GM21786 (cell line): ENCODE measurements around the gene TBC1D7.

Experiments used
- ATAC-seq: cut with Tn5 transposase; IDR thresholded peaks from one replicate; pipeline ENCODE4 v1.9.1; 2021; ENCODE audit not compliant: unreplicated experiment

TBC1D7 gene

DNA sequence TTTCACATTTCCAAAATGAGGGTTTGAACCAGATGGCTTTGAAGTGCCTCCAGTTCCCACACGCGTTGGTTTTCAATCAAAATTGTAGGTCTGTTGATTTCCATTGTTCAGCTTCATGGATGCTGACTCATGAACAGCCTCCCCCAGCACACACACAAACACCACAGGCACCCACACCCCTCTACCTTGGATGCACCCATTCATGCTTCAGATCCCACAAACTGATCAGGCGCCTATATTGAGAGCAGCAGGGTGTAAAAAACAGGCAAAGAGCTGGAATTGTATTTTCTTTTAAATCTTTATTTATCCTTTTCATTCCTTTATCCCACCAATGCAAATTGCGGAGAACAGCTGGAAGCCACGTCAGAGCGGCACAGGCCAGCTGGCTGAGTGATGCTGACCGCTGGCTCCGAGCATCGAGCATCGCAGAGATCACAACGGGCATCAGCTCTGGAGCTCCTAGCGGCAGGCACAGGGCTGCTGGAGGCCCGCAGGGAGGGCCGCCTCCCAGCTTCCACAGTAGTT, 29.3 kb upstream of the TBC1D7 start:
- ATAC-seq = no peak

GRCh38 chr6:13355999-13356785, 27.9 kb upstream of the TBC1D7 start:
- ATAC-seq = peak; percentile 89

DNA sequence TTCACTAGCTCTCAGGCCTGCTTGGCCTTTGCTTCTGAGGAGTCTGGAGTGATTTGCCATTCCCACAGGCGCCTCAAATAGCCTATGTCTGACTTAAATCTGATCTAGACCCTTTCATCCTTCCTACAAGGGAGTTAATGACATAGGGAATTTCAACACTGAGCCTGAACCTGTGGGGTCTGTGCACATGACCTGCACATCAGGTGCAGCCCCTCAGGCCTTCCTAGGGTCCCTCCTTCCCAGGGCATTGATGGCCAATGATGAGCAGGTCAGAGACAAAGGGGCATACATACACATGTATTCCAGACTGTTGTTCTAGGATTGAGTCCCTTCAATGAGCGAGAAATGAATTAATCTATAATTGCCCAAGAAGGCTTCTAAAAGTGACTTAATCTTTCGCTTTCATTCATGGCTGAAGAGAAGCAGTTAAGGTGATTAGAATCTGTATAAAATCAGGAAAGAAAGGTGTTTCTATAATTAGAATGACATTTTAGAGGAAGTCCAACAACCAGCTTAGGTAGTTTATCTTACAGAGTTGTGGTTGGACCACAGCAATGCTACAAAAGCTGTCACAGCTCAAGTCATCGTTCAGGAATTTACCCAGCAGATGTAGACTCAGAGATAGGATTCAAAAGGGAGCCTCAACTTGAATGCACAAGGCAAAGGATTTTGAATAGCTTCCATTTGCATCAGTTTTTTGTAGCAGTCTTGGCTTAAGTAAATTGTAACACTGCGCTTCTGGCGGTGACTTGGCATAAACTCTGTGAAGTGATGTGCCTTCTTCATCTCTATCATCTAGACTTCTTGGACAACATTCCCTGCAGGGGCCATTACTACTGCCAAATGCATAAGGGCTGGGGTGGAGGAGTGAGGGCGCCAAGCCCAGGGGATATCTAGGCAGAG, 27.0 kb upstream of the TBC1D7 start:
- peak; percentile 40 for ATAC-seq

DNA sequence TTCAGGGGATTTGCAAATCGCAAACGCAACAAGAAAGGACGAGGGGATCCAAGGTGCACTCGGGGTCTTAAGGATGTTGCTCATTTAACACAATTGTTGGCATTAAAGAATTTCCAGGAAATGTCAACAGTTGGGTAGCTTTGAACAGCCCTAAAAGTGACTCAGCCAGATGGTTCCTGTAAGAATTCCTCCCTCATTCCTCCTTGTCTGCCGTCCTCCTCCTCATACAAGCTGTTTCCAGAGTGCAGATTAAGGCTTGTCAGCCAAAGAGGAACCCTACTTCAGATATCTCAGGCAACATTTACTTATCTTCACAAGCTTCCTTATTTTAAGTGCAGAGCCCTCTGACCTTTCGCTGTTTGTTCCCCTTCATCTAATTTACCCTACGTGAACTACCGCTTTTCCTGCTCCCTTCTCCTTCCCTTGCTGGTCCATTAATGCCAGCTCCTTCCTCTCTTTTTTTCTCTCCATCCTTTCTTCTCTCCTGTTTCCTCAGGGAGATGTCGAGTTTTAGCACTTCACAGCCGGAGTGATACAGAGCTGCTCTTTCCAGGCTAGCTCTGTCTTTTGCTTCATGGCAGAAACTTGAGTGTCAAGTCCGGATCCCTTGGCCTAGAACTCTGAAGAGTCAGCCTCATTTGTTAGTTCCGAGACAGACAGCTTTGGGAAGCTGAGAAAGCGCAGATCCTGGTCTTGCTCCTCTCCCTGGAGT, 26.1 kb upstream of the TBC1D7 start:
- ATAC-seq = no peak

DNA sequence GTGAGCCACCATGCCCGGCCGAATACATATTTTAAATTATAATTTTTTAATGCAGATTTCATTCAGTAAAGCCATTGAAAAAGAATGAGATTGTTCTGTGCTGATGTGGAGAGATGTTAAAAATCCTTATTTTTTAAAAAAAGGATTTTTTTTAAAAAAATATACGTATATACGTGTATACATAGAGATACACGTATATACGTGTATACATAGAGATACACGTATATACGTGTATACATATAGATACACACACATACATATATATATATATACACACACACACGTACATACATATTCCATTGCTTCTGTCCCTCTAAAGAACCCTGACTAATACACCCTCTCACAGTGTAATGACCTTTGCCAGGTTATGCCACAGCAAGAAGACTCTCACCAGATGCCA, 23.8 kb upstream of the TBC1D7 start:
- ATAC-seq = no peak

- no peak for ATAC-seq
These were observed 22.9 kb upstream of the TBC1D7 start for GRCh38 chr6:13351271-13351670.

DNA sequence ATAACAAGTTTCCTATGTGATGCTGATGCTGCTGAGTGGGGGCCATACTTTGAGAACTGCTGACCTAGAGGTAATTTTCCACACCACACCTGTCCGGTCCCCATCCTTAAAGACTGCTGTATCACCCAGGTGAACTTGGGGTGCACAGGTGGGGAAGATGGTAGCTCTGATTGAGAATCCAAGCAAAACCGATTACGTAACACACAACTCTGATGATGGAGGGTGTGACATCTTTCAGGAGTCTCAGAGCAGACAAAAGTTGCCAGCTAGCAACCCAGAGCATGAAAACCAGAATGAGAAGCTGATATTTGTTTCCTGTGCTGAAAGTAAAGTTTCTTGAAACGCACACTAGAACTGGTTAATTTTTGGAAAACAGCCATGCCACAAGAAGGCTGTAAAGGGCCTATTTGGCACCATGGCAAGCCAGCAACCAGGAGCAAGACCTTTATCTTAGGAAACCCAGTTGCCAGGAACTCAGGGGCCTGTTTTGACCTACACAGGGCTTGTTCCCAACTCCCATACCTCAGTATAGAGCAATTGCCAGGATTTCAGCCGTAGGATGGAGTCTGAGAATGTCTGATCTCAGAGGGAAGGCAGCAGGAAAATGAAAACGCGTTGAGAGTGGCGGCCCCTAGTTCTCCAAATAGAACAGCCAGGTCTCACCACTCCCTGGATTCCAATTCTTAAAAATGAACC, 21.6 kb upstream of the TBC1D7 start:
- no peak for ATAC-seq

DNA sequence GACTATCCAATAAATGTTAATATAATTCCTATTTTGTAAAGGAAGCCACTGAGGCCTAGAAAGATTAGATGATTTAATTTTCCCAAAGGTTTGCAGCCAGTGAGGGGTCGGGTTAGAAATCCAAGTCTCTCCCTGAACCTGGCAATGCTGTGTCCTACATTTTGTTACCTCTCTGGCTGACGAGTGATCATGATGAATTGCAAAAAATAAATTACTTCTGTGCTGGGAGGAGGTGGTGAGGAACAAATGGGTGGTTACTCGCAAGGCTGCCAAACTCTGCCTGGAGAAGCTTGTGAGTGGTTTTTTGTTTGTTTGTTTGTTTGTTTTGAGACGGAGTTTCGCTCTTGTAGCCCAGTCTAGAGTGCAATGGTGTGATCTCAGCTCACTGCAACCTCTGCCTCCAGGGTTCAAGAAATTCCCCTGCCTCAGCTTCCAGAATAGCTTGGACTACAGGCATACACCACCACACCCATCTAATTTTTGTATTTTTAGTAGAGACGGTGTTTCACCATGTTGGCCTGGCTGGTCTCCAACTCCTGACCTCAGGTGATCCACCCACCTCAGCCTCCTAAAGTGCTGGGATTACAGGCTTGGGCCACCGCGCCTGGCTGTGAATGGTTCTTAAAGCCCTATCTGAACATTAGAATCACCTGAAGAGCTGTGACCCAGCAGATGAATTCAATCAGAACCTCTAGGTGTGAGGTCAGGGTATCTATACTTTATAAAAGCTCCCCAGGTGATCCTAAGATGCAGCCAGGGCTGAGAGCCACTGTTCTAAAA, 20.2 kb upstream of the TBC1D7 start:
- ATAC-seq = no peak

DNA sequence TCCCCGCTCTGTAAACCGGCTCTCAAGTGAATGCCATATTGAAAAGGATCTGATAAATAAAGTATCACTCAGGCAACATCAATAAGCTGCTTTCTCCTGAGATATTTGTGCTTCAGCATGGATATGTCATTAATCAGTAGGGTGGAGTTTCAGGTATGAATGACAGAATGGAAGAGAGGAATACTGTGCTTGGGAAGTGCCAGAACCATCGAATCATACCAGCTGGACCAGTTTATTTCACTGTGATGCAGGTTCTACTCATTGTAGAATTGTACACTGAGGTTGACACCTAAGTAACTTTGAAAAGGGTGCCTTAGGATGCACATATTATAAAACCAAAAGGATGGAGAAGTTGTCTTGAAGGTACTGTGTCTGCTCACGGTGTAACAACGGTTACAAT, 17.9 kb upstream of the TBC1D7 start:
- ATAC-seq = no peak

DNA sequence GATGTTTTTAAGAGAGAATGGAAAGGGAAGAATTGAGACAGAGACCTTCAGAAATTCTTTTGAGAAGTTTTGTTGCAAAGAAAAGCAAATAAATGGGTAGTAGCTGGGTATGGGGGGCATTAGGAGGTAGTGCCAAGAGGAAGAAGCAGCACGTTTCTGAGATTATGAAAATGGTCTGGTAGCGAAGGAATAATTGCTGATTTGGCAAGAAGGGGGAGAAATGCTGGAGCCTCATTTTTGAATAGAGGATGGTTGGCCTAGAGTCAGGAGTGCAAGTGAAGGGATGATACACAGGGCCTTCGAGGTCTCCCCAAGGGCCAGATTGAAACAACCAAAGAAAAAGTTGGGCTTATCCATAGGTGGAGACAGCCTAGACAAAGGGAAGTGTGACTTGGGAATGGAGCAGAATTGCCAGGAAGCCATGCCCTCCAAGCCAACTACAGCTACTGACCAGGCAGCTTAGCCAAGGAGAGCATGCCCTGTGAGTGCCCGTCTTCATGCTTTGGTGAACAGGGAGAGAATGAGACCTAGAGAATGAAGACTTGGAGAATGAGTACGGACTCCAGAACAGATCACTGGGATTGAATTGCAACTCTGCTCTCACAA, 14.2 kb upstream of the TBC1D7 start:
- ATAC-seq = no peak

- ATAC-seq = no peak
These were observed 11.7 kb upstream of the TBC1D7 start for GRCh38 chr6:13339863-13340630.

DNA sequence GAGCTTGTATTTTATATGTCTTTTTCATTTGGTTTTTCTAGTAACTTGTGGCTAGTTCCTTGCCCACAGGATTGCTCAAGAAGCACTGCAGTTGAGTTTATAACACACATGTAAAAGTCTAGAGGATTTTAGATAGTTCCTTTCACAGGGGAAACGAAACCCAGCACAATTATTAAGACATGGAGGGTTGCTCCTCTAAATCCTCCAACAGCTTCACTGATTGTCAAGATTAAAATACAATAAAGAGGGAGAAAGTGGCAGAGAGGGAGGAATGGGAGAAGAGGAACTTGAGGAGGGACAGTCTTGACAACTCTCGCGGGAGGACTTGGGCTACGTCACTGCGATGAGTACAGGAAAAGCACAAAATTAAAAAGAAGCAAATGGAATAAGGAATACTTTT, 9.7 kb upstream of the TBC1D7 start:
- ATAC-seq = no peak

DNA sequence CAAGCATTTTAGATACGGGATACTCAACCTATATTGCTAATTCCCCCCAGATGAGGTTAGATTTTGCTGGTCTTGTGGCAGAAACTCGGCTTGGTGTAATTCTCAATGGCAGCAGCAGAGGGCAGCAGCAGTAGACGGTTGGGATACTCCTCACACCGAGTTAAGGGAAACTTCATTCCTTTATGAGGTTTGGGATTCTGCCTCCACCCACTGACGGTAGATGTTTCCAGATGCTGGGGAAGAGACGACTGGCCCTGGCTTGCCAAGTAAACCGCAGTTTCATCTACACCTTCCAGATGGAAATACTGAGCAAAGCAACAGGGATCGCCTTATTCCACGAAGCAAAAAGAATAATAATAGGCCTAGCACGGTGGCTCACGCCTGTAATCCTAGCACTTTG, 8.2 kb upstream of the TBC1D7 start:
- ATAC-seq = no peak

GRCh38 chr6:13334953-13335352, 6.6 kb upstream of the TBC1D7 start:
- ATAC-seq = no peak

- ATAC-seq = no peak
These were observed 4.0 kb upstream of the TBC1D7 start for GRCh38 chr6:13332349-13332706.

GRCh38 chr6:13331516-13332348, 3.4 kb upstream of the TBC1D7 start:
- ATAC-seq = no peak

- ATAC-seq = no peak
These were observed 492 bp upstream of the TBC1D7 start for GRCh38 chr6:13328875-13329183.

GRCh38 chr6:13327691-13328075, 654 bp downstream of the TBC1D7 start:
- ATAC-seq = no peak
